ENCODE measurements around the gene PARPBP.
"Not testable (repeated sequence)": the region's sequence is repeated elsewhere in the genome, so short reads cannot be mapped to it uniquely, and the experiment has no call there.

The PARPBP gene

GRCh38 chr12:102155206-102155605 is 35.2 kb downstream of the PARPBP start:
- not testable (repeated sequence) for DNase-seq (ENCODE audit: low read depth, low spot score)

DNA sequence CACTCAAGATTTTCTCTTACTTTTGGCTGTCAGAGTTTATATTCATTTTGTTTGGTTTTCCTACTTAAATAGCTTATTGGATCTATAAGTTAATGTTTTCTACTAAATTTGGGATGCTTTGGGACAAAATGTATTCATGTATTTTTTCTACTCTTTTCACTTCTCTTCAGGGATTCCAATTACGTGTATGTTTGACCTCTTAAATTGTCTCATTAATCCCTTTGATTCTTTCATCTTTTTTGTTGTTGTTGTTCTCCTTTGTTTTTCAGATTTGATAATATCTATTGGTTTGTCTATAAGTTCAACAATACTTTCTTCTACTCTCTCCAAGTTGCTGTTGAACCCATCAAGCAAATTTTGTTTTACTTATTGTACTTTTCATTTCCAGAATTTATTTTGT is 43.4 kb downstream of the PARPBP start:
- no peak for DNase-seq (ENCODE audit: low read depth, low spot score)

GRCh38 chr12:102167821-102168604 is 48.0 kb downstream of the PARPBP start:
- DNase-seq (ENCODE audit: low read depth, low spot score): no peak

- no peak for DNase-seq (ENCODE audit: low read depth, low spot score)
Observed at GRCh38 chr12:102169922-102170621, 50.1 kb downstream of the PARPBP start.

DNA sequence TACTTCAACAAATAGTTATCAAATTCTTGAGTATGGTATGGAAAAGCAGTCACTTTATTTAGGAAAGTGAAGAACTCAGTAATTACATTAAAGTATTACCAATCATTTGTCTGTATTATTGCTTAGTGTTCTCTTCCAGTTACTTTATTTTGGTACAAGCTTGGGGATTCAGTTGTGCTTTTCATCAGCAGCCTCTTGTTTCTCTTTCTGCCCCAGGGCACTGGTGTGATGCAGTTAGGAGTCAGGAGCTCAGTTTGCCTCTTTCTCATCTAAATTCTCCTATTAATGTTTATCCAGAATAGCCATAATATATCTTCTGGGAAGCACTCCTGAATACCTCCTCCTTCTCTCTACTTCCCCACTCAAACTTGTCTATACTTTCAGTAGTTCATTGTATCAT is 52.0 kb downstream of the PARPBP start:
- no peak for DNase-seq (ENCODE audit: low read depth, low spot score)

- DNase-seq (ENCODE audit: low read depth, low spot score): peak; percentile 12
Observed at GRCh38 chr12:102172436-102172835, 52.5 kb downstream of the PARPBP start.

DNA sequence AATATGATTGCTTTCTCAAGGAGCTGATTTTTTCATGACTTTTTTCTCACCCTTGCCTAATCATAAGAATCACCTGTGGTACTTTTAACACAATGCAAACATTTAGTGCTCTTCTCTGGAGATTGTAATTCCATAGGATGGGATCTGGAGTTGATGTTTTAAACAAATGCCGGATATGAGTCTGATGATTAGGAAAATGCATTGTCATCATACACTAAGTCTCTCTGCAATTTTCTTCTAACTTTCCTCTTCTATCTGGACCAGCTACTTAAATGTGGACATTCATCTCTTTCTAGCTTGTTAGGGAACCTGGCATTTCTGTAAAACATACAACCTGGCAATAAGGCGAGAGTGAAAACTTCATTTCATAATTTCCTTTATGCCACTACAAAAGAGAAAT is 54.1 kb downstream of the PARPBP start:
- DNase-seq (ENCODE audit: low read depth, low spot score): no peak

GRCh38 chr12:102174761-102175160 is 54.8 kb downstream of the PARPBP start:
- DNase-seq (ENCODE audit: low read depth, low spot score): no peak

- no peak for DNase-seq (ENCODE audit: low read depth, low spot score)
Observed at GRCh38 chr12:102182635-102183034, 62.7 kb downstream of the PARPBP start.

DNA sequence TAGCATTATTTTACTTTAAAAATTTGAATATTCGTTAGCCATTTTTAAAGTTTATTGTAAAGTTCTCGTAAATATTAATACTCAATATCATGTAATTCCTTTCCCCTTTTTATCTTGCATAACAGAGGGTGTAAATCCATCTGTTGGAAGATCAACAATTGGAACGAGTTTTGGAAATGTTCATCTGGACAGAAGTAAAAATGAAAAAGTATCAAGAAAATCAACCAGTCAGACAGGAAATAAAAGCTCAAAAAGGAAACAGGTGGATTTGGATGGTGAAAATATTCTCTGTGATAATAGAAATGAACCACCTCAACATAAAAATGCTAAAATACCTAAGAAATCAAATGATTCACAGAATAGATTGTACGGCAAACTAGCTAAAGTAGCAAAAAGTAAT is 75.8 kb downstream of the PARPBP start:
- DNase-seq (ENCODE audit: low read depth, low spot score): no peak

DNA sequence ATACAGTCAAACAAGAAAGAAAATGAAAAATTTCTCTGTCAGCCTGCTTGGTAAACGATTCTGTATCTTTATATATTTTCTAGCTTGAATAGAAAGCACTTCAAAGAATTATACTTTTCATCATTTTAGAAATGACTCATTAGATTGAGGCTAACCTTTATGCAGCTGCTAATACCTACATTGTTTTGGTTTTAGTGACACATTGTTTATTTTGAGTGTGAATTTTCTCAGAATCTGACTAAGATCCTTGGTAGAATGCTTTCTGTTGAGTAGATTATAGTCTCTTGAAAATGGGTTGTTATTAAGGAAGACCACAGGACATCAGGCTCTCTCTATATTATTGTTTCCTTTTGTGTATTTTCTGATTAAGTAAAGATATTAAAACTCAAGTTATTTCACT is 77.8 kb downstream of the PARPBP start, which contains the start of gene PMCH:
PMCH (minus strand) TSS at position 45 of the 400 bp plus-strand sequence. CDS start 63 bp downstream, outside the sequence.
- peak; percentile 18 for DNase-seq (ENCODE audit: low read depth, low spot score)

DNA sequence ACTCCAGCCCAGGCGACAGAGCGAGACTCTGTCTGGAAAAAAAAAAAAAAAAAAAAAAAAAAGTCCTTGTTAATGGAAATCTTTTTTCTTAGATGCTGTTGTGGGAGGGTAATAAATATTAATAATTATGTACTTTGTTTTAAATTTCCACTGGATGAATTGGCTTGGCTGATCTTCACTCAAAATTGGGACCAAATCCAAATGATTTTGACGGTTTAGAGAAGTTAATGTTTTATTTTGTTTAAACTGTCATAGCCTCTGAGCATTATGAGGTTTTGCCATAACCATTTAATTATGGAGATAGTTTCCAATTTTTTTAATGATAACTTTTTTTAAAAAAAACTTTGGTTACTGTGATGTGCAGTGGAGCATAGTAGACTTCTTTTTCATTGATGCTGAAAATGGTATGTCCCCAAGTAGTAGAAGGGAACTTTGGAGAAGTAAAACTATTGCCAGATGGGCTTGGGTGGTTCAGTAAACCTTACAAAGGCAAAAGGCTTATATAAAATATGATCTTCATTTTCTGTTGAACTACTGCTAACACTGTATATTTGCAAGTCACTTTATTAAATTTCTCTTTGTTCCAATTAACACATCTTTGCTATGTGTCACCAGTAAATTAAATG is 81.6 kb downstream of the PARPBP start:
- no peak for DNase-seq (ENCODE audit: low read depth, low spot score)

DNA sequence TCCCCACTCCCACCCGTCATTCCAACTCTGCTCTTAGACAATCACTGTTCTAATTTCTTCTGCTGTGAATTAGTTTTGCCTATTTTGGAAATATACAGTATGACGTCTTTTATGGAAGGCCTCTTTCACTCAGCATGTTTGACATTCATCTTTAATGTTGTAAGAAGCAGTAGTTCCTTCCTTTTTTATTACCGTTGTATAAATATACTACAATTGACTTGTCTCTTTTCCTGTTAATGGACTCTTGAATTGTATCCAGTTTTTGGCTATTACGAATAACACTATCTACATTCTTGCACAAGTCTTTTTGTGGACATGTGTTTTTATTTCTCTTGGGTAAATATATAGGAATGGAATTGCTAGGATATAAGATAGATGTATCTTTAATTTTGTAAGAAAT is 82.6 kb downstream of the PARPBP start:
- no peak for DNase-seq (ENCODE audit: low read depth, low spot score)

DNA sequence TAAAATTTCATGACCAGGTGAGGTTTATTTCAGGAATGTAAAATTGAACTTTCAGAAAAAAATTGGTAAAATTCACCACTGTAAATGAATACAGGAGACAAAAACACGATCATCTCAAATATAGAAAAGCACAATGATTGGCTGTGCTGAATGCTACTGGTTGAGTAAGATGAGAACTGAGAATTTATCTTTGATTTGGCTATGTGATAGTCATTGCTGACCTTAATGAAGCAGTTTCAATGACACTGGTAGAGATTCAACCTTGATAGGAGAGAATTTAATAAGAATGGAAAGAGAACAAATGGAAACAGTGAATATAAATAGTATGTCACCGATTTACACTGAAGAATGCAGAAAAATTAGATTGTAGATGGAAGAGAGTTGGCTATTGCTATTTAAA is 84.0 kb downstream of the PARPBP start:
- no peak for DNase-seq (ENCODE audit: low read depth, low spot score)

GRCh38 chr12:102215992-102216691 is 96.2 kb downstream of the PARPBP start:
- DNase-seq (ENCODE audit: low read depth, low spot score): no peak

- no peak for DNase-seq (ENCODE audit: low read depth, low spot score)
Observed at GRCh38 chr12:102220736-102221135, 100.8 kb downstream of the PARPBP start.

GRCh38 chr12:102227954-102228353 is 108.0 kb downstream of the PARPBP start:
- no peak for DNase-seq (ENCODE audit: low read depth, low spot score)

GRCh38 chr12:102232036-102232435 is 112.1 kb downstream of the PARPBP start:
- DNase-seq (ENCODE audit: low read depth, low spot score): no peak

- no peak for DNase-seq (ENCODE audit: low read depth, low spot score)
Observed at GRCh38 chr12:102232446-102232845, 112.5 kb downstream of the PARPBP start.

DNA sequence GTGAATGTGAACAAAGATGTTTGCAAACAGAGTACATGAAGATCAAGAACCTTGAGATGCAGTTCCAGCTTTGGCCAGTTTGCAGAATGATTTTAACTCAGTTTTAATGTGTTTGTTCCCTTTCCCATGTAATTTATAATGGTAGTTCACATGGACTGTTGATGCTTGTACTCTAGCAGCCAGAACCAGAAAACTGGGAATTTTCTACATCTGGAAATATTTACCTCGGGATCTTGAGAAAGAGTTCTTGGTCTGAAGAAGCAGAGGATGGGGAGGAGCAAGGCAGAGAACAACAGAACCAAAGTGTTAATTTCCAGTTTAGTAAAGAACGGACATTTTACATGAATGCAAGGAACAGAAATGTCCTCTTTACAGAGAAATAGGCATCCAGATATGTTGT is 114.6 kb downstream of the PARPBP start:
- no peak for DNase-seq (ENCODE audit: low read depth, low spot score)

- not testable (repeated sequence) for DNase-seq (ENCODE audit: low read depth, low spot score)
Observed at GRCh38 chr12:102240859-102241258, 120.9 kb downstream of the PARPBP start.
